GM18873 (cell line): ENCODE results near the gene MITF.

Source experiments
- ATAC-seq: cut with Tn5 transposase; IDR thresholded peaks from one replicate; pipeline ENCODE4 v1.9.1; 2021; ENCODE audit warnings: mild to moderate bottlenecking, moderate library complexity, moderate number of reproducible peaks; ENCODE audit not compliant: unreplicated experiment, low FRiP score

Gene MITF

DNA sequence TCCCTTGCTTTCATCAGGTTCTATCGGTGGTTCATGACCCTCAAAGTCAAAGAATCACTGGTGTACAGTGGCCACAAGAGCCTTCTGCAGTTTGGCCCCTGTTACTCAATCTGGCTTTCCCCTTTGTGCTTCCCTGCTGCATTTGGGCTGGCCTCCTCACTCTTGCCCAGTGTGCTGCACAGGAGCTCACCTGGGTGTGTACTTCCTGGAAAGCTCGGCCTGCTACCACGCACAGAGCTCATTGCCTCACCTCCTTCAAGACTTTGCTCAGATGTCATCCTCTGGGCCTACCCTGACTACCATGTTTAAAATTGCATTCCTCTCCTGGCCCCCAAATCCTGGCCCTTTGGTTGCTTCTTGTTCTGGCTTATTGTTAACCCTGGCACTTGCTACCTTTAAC, 90.9 kb downstream of the MITF start:
- no peak for ATAC-seq

GRCh38 chr3:69831737-69832136, 92.5 kb downstream of the MITF start:
- ATAC-seq: no peak

- ATAC-seq: no peak
These were observed 94.3 kb downstream of the MITF start for GRCh38 chr3:69833591-69833990.

DNA sequence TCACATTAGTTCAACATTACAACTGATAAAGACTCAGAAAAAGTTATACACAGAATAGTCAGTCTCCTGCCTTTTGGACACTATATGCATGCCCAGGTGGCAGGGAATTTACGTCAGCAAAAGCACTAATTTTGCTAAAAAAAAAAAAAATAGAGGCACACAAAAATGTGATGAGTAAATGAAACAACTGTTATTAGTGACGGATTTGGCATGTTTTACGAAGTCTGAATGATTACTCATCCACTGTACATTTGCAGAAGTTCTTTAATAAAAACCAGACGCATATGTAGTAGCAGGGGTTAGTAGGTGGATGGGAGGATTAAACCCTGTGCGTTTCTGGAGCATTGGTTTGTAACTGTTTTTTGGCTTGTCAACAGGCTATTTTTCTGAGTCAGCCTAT, 99.0 kb downstream of the MITF start:
- no peak for ATAC-seq

DNA sequence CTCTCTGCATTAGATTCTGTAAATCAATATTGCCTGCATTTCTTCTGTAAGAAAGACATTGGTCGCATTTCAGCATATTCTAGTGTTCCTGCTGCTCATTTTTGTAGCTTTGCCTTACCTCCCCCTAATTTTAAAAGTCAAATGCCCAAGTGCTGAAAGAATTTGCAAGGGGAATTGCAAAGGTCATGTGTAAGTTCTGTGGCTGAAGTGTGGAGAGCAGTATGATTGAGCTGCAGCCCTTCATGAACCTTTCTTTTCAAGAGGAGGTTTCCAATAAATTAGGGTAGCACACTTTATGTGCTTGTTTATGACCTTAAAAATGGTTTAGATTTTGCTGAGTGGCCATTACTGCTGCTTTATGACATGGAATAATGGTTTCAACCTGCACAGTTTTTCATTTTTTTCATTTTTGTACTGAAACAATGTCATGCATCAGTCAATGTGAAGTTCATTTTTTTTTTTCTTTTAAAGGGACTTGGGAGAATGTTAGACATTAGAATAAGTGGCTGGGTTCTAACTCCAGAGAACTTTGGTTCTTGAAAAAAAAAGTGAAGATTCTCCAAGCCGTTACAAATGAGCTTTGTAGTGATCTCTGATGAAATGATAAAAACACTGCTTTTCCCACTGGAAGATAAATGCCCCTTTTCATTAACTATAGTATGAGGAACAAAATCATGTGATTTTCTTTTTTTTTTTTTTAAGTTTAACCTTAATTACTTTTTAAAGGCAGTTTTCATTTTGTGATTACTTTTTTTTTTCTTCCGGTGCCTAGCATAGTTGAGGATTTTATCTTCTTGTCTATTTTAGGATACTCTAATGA, 99.6 kb downstream of the MITF start:
- no peak for ATAC-seq

DNA sequence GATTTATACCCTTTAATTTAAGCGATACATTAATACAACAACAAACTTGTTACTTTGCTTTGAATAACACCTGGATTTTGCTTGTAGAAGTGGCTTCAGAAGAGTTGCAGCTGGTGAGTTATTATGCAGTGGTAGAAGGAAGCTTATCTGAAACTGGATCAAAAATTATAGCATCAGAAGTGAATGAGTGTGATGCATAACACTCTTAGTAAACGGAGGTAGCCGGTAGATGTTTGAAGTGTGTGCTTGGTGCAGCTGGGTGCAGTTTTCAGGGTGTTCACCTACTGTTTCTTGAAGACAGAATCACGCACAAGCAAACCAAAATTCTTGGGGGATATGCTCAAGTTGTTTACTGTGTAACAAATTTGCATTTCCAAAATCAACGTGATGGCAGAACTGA, 103.1 kb downstream of the MITF start:
- ATAC-seq: no peak

DNA sequence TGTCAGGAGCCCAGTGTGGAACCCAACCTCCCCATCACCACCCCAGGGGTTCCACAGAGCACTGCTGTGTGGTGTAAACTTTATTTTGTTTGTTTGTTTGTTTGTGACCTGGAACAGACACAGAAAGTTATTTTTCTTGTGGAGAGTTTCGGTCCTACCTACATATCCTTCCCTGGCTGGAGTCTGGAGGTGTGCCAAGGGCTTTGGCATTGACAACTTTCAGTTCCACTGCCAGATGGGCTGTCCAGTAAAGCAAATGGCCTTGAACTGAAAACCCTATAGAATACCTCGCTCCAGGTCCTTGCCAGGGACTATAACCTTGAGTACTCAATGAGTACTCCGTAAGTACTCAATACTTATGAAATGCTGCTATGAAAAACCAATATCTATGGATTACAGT, 103.5 kb downstream of the MITF start:
- ATAC-seq: no peak

GRCh38 chr3:69844706-69845105, 105.4 kb downstream of the MITF start:
- ATAC-seq: no peak

DNA sequence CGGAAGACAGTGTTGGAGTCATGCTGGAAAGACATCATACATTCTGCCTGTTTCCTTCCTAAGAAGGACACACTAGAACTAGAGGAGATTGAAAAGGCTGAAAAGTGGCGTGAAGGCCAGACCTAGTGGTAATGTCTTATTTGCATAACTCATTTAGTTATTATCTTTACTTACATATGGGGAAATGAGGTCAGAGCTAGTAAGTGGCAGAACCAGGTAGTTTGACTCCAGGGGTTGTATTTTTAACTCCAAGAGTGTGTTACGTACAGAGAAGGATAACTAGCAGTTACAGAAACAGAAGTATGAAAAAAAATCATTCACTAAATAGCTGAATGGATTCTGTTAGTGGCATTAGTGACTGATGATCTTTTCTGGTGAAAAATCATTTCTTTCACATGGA, 108.0 kb downstream of the MITF start:
- ATAC-seq: no peak

DNA sequence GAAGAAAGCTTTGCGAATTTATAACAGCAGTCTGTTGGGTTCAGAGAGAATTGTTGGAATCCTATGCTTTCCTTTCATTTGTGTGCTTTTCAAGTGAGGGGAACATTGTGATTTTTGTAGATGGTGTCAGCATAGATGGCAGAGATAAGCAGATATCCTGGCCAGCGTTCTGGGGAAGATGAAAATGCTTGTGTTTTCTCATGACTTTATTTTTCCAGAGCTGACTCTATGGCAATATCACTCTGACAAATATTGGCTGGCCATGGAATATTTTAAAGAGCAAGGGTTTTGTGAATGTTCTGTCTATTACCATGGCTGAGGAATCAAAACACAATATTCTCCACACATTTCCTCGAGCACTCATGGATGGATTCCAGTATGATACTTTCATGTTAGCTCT, 108.8 kb downstream of the MITF start:
- ATAC-seq: no peak

DNA sequence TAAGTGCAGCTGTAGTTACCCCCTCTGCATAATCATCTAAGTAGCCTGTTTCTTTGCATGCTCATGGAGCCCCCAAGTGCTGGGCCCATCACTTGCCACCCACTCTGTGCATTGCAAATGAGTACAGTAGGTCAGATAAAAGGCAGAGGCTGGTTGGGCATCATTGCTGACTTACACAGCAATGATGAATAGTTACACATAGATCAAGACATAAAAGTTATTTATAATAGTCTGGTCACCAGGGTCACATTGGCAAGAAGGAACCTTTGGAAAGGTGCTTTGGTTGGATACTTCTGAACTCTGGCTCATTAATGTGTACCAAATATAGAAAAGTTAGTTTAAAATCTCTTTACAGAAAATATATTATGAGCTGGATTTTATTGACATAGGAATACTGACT, 111.6 kb downstream of the MITF start:
- no peak for ATAC-seq

DNA sequence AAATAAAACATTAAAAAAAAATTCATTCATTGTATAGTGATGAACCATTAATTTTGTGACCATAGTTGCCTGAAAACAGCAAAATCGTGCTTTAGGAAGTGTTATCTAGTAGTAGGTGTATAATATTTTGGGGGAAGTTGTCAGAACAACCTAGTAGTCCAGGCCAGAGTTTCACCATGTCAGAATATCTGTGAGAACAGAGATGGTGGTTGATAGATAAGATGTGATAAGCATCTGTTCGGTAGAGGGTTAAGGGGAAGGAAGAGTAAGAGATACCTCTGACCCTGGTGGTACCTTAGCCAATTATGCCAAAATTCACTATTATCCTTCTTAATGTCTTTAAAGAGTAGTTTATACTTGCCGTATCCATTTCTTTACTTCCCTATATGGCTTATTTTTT, 113.8 kb downstream of the MITF start:
- no peak for ATAC-seq

GRCh38 chr3:69855436-69856162, 116.3 kb downstream of the MITF start:
- no peak for ATAC-seq

DNA sequence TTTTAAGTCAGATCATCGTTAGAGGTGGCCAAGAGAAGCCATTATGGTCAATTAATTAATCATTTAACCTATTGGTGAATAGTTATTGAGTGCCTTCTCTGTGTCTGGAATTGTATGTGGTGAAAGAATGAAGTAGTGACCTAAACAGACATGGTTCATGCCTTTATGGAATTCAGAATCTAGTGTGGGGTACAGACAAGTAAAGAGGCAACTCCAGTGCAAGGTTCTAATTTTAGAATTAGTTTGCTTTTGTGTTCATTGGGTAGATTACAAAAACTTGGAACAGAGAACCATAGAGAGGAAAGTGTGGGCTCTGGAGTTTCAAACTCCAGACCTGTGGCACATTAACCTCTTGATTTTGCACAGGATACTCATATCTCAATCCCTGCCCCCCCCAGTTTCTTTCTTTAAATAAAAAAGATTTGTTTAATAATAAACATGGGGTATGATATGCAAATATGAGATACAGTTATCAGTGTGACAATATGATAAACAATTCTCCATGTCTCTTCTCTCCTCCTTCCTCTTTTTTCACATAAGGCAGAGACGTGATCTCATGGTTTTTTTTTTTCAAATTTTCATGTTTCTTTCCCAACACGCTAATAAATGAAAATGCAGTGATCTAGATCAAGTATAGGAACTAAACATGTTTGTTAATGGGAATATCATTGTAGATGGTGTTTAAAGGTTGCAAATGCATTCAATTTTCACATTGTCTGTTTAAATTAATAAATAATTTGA, 117.9 kb downstream of the MITF start:
- no peak for ATAC-seq

DNA sequence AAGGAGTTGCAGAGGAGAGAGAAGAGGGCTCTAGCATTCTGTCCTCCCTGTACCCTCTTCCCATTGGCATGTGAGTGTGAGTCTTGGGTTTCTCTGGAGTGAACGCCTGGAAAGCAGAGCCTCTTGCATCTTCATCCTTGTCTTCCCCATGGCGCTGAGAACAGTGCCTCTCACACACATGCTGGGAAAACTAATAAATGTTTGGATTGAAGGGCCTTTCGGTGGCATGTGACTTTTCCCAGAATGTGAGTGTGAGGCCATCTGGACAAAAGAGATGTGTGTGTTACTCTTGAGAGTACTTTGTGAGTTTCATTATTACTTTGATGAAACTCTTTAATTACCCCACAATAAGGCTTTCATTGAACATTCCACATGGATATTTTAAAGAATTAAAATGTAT, 122.3 kb downstream of the MITF start:
- no peak for ATAC-seq

DNA sequence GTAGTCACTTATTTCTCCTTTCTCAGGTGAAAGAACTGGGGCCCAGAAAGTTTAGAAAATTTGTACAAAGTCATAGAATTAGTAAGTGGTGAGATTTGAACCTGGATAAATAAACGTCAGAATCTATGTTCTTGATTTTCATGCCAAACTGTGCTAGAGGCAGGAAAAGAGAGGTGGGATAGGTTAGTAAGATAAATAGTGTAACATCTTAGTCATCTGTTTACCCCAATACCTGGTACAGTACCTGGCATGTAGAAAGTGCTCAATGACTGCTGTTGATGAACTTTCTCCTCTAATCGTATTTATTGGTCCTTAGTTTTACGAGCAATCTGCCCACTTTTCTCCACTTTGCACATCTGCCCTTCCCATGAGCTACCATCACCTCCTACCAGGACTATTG, 124.9 kb downstream of the MITF start:
- ATAC-seq: no peak

- no peak for ATAC-seq
These were observed 125.5 kb downstream of the MITF start for GRCh38 chr3:69864766-69865165.

GRCh38 chr3:69865925-69866679, 126.8 kb downstream of the MITF start:
- ATAC-seq: no peak

DNA sequence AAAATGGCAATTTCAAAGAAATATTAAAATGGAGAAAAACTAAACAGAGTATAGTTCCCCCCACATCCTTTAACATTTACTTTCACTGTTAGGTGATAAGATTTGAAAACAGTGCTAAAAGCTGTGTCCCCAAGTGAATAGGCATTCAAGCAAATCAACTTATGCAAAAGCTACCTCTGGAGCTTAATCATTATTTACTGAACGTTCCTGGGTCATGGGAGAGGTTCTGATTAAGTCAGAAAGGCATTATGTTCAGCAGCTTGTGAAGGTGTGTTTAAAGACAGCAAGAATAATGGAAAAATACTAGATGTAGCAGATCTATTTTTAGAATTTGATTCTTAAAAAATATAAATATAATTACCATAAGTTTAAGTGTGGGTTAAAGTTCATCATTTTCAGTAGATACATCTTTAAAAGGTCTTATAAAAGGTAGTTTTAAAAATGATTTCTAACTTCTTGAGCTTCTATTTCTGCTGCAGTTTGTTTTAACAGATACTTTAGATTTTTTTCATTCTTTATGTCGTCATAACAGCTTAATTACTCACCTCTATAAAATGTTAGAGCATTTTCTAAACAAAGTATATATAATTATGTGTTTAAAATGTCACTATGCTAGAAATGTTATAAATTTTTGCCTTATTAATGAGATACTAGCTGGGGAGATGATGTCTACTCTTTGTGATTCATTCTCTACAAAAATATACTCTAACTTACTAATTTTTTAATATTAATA, 127.9 kb downstream of the MITF start:
- no peak for ATAC-seq

DNA sequence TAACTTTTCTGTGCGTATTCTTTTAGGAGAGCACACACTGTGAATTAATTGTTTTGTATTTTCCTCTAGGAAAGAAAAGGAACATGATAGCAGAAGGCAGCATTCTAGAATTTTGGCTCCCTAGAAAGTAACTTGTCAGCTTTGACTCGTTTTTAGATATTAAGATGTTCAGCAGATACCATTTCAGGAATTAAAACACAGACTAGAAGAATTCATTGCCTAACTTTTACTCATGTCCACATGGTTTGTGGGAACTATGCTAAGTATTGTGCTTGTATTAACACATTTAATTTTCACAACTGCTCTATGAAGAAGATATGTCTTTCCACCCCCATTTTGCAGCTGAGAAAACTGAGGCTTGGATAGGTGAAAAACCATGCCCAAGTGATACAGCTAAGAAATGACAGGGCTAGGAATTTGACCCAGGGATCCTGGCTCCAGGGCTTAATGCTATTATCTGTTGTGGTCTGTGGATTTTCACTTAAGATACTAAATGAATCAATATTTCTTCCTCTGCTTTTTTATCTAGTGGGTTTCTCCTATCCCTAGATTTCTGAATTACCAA, 128.8 kb downstream of the MITF start:
- no peak for ATAC-seq
